MG63 (cell line): ENCODE measurements around the gene ELP6. TPM values are rescaled to one million over a fixed set of nuclear protein-coding genes. Genes with fewer than 3 reads are reported as not detected.

ENCODE experiments used
- total RNA-seq: library from RNA; depleted of rRNA; stranded (reverse); fragments of >200 nt; shearing (Covaris generic); gene quantifications from 2 replicates; pipeline ENCODE4 v1.2.3, GENCODE V29; 2014; ENCODE audit warnings: low replicate concordance; rRNA removed

Gene ELP6
- total RNA-seq, 1 experiment from 2014 or later = 33.2 TPM

Other genes with a start within 250 kb of the ELP6 start
- gene KIF9, start 230.9 kb downstream of the ELP6 start, total RNA-seq = 0.53 and 0.74 TPM in 2 replicates
- 21.0 and 30.4 TPM in 2 replicates for gene KLHL18, start 230.8 kb downstream of the ELP6 start, total RNA-seq
- 3.8 and 5.4 TPM in 2 replicates for gene PTPN23, start 132.7 kb downstream of the ELP6 start, total RNA-seq
- gene SCAP, start 37.8 kb downstream of the ELP6 start, total RNA-seq = 27.8 and 51.0 TPM in 2 replicates
- gene CSPG5, start 65.2 kb upstream of the ELP6 start, total RNA-seq = 0.96 and 1.8 TPM in 2 replicates